GM19455 (cell line): ENCODE data around the gene CCDC169.
"Not testable (repeated sequence)": the region's sequence is repeated elsewhere in the genome, so short reads cannot be mapped to it uniquely, and the experiment has no call there.

Experiments
- ATAC-seq: cut with Tn5 transposase; IDR thresholded peaks from one replicate; pipeline ENCODE4 v1.9.1; 2021; ENCODE audit not compliant: unreplicated experiment

Gene CCDC169

GRCh38 chr13:36319793-36320192 is 22.2 kb upstream of the CCDC169 start:
- ATAC-seq, result not testable (repeated sequence)

GRCh38 chr13:36313047-36313969 is 15.7 kb upstream of the CCDC169 start:
- ATAC-seq, result no peak

- ATAC-seq, result no peak
Measured at GRCh38 chr13:36310417-36311108, 12.9 kb upstream of the CCDC169 start.

GRCh38 chr13:36302289-36302688 is 4.7 kb upstream of the CCDC169 start:
- no peak for ATAC-seq

GRCh38 chr13:36299469-36299868 is 1.9 kb upstream of the CCDC169 start:
- not testable (repeated sequence) for ATAC-seq

GRCh38 chr13:36298535-36299068 is 988 bp upstream of the CCDC169 start:
- no peak for ATAC-seq

- ATAC-seq, result no peak
Measured at GRCh38 chr13:36294096-36294495, 3.5 kb downstream of the CCDC169 start.

- no peak for ATAC-seq
Measured at GRCh38 chr13:36293497-36293896, 4.1 kb downstream of the CCDC169 start.

- no peak for ATAC-seq
Measured at GRCh38 chr13:36288794-36289391, 8.7 kb downstream of the CCDC169 start.

GRCh38 chr13:36286006-36286405 is 11.6 kb downstream of the CCDC169 start:
- ATAC-seq, result no peak

GRCh38 chr13:36282821-36283432 is 14.7 kb downstream of the CCDC169 start:
- no peak for ATAC-seq

- ATAC-seq, result no peak
Measured at GRCh38 chr13:36275190-36276002, 22.2 kb downstream of the CCDC169 start.

- ATAC-seq, result no peak
Measured at GRCh38 chr13:36273431-36273830, 24.2 kb downstream of the CCDC169 start.

GRCh38 chr13:36261976-36262375 is 35.6 kb downstream of the CCDC169 start:
- ATAC-seq, result no peak

- no peak for ATAC-seq
Measured at GRCh38 chr13:36261011-36261410, 36.6 kb downstream of the CCDC169 start.

- no peak for ATAC-seq
Measured at GRCh38 chr13:36259361-36260137, 38.1 kb downstream of the CCDC169 start.

GRCh38 chr13:36258831-36259230 is 38.8 kb downstream of the CCDC169 start:
- no peak for ATAC-seq

GRCh38 chr13:36251526-36251925 is 46.1 kb downstream of the CCDC169 start:
- ATAC-seq, result no peak

- no peak for ATAC-seq
Measured at GRCh38 chr13:36251017-36251416, 46.6 kb downstream of the CCDC169 start.
